Hepatocyte (in vitro differentiated cells): ENCODE measurements around the gene PNKP. TPM values are rescaled to one million over a fixed set of nuclear protein-coding genes. Genes with fewer than 3 reads are reported as not detected.

Experiments
- DNase-seq: peaks from one replicate; pipeline ENCODE4 v3.0.0-alpha.2; 2016; ENCODE audit warnings: low spot score
- H2AFZ ChIP-seq: fragments of 200-600 bp; sonication (generic); 2 replicates; pipeline ENCODE4 v1.6.0; 2016; ENCODE audit warnings: antibody characterized with exemption, mild to moderate bottlenecking
- H3K27ac ChIP-seq: fragments of 200-600 bp; sonication (generic); 2 replicates; pipeline ENCODE4 v1.5.1; 2016; ENCODE audit warnings: mild to moderate bottlenecking
- H3K27me3 ChIP-seq: fragments of 200-600 bp; sonication (generic); 2 replicates; pipeline ENCODE4 v1.6.1; 2016
- H3K36me3 ChIP-seq: fragments of 200-600 bp; sonication (generic); replicated peaks from 2 replicates; pipeline ENCODE4 v1.5.1; 2016; ENCODE audit warnings: low read depth; ENCODE audit not compliant: insufficient read depth
- H3K4me1 ChIP-seq: fragments of 200-600 bp; sonication (generic); 2 replicates; pipeline ENCODE4 v1.5.1; 2016; ENCODE audit warnings: mild to moderate bottlenecking, moderate library complexity; ENCODE audit not compliant: insufficient read depth
- H3K4me2 ChIP-seq: fragments of 200-600 bp; sonication (generic); 2 replicates; pipeline ENCODE4 v1.6.0; 2016
- H3K4me3 ChIP-seq: fragments of 200-600 bp; sonication (generic); 2 replicates; pipeline ENCODE4 v1.5.1; 2016; ENCODE audit warnings: mild to moderate bottlenecking
- H3K79me2 ChIP-seq: fragments of 200-600 bp; sonication (generic); 2 replicates; pipeline ENCODE4 v1.6.0; 2017; ENCODE audit warnings: mild to moderate bottlenecking
- H3K9me2 ChIP-seq: fragments of 200-600 bp; sonication (generic); replicated peaks from 2 replicates; pipeline ENCODE4 v1.6.0; 2017; ENCODE audit warnings: mild to moderate bottlenecking; ENCODE audit not compliant: insufficient read depth
- H3K9me3 ChIP-seq: fragments of 200-600 bp; sonication (generic); 2 replicates; pipeline ENCODE4 v1.5.1; 2016; ENCODE audit warnings: low read depth, mild to moderate bottlenecking
- H4K20me1 ChIP-seq: fragments of 200-600 bp; sonication (generic); 2 replicates; pipeline ENCODE4 v1.6.0; 2016; ENCODE audit warnings: mild to moderate bottlenecking; ENCODE audit not compliant: insufficient read depth, poor library complexity, severe bottlenecking
- CTCF ChIP-seq: fragments of 200-600 bp; sonication (generic); IDR thresholded peaks from 2 replicates; pipeline ENCODE4 v1.5.1; 2016; ENCODE audit warnings: antibody characterized with exemption, mild to moderate bottlenecking; ENCODE audit not compliant: poor library complexity
- EZH2 ChIP-seq: fragments of 200-600 bp; sonication (generic); IDR thresholded peaks from 2 replicates; pipeline ENCODE4 v1.6.1; 2016; ENCODE audit warnings: antibody characterized with exemption, mild to moderate bottlenecking, borderline replicate concordance
- EZH2phosphoT487 ChIP-seq: fragments of 200-600 bp; sonication (generic); IDR thresholded peaks from one replicate; pipeline ENCODE4 v1.6.1; 2018; ENCODE audit warnings: antibody characterized with exemption, mild to moderate bottlenecking, low read depth, moderate library complexity; ENCODE audit not compliant: unreplicated experiment, severe bottlenecking
- WGBS: methylation state at CpG from one replicate; pipeline ENCODE4 v1.1.6; 2016; ENCODE audit warnings: low lambda C conversion rate; ENCODE audit errors: missing lambda C conversion rate; 5-methylcytosine and 5-hydroxymethylcytosine counted together
- polyA plus RNA-seq: library from polyadenylated mRNA; unstranded; fragments of >200 nt; fragmentation: Nextera tagmentation; extraction: Ambion mirVana; gene quantifications from 2 replicates; pipeline ENCODE4 v1.2.1, GENCODE V29; 2016
- total RNA-seq: library from RNA; depleted of rRNA; stranded (reverse); fragments of >200 nt; gene quantifications from 2 replicates; pipeline ENCODE4 v1.2.3, GENCODE V29; 2014

The PNKP gene
- total and polyA plus RNA-seq, 2 experiments from 2014 or later, result 27.0 to 68.6 TPM

DNA sequence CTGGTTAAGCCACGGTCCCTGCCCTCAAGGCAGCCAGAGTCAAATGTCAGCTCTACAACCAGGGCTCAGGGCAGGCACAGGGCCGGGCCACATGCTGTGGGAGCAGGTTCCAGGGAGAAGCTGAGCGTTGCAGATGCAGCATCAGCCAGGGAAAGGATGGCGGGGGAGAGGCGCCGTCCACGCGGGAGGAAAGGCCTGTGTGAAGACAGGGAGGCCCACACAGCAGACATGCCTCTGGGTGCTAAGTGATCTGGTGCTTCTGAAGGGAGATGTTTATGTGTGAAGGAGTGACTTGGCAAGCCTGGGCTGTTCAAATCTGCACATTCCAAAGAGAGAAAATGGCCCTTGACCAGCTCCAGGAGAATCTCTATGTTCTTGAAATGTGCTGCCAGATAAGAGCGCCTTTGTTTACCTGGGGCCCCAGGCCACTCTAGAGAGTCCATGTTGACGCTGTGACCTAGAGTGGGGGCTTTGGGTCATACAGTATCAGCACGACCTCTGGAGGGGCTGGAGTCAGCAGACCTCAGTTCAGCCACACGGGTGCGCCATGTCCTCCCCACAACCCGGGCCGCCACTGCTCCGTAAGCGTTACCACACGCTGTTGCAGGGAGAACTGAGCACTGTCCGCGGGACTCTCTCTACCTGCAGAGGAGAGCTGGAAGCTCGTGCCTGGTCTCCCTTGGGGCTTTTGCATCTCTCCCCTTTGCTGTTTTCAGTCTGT is 45.7 kb upstream of the PNKP start:
- H3K9me2 ChIP-seq, result no peaks in the 10 kb centered on the region
- H2AFZ ChIP-seq, result no peak overlapping the region
- DNase-seq, result peak; percentile 59
- no peaks in the 10 kb centered on the region for H4K20me1 ChIP-seq
- TF ChIP-seq CTCF (peak; percentile 29), EZH2phosphoT487 (no peak)
- no peak overlapping the region for H3K4me3 ChIP-seq
- H3K27ac ChIP-seq, result peak overlapping the region; percentile 80
- peaks cover 10% of the 10 kb centered on the region for H3K4me1 ChIP-seq
- H3K79me2 ChIP-seq, result peaks cover 23% of the 10 kb centered on the region
- no peaks in the 10 kb centered on the region for H3K36me3 ChIP-seq
- H3K9me3 ChIP-seq, result no peaks in the 10 kb centered on the region
- H3K4me2 ChIP-seq, result no peak overlapping the region
- WGBS, result 80% methylated on average over 21 of the region's 21 CpGs
- no peaks in the 10 kb centered on the region for H3K27me3 ChIP-seq

- WGBS, result 87% methylated on average over 9 of the region's 9 CpGs
- H3K79me2 ChIP-seq, result peaks cover 9% of the 10 kb centered on the region
- no peaks in the 10 kb centered on the region for H3K9me3 ChIP-seq
- H3K27me3 ChIP-seq, result no peaks in the 10 kb centered on the region
- H3K4me3 ChIP-seq, result no peak overlapping the region
- H3K4me1 ChIP-seq, result peaks cover 10% of the 10 kb centered on the region
- no peak overlapping the region for H2AFZ ChIP-seq
- no peak overlapping the region for H3K27ac ChIP-seq
- H3K4me2 ChIP-seq, result no peak overlapping the region
- no peak for TF ChIP-seq CTCF
- no peak for TF ChIP-seq EZH2phosphoT487
- no peak for TF ChIP-seq EZH2
- no peaks in the 10 kb centered on the region for H3K9me2 ChIP-seq
- no peak for DNase-seq
- no peaks in the 10 kb centered on the region for H4K20me1 ChIP-seq
- H3K36me3 ChIP-seq, result no peaks in the 10 kb centered on the region
These were observed 44.2 kb upstream of the PNKP start for GRCh38 chr19:49911381-49912145.

DNA sequence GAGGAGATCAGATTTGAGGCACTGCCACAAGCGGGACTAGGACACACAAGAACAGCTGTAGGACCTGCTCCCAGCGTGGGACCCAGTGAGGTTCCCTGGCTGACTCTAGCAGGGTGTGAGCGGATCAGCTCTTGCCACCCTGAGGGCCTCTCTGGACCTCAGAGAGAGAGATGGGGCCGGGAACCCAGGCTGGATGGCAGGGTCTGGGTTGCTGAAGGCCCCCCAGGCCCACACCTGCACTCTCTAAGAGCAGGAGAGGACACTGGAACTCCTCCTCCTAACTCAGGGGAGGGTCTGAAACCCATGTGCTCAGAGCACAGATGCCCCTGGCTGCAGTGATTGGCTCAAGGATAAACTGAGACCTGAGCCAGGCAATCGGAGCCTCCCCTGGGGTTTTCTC is 42.8 kb upstream of the PNKP start:
- Histone ChIP-seq H3K27ac (no peak overlapping the region), H2AFZ (no peak overlapping the region), H3K9me2 (no peaks in the 10 kb centered on the region), H3K27me3 (no peaks in the 10 kb centered on the region), H3K4me3 (no peak overlapping the region), H4K20me1 (no peaks in the 10 kb centered on the region), H3K4me1 (peaks cover 10% of the 10 kb centered on the region), H3K9me3 (no peaks in the 10 kb centered on the region), H3K79me2 (no peaks in the 10 kb centered on the region), H3K4me2 (no peak overlapping the region), H3K36me3 (no peaks in the 10 kb centered on the region)
- TF ChIP-seq EZH2 (no peak), CTCF (no peak), EZH2phosphoT487 (no peak)
- 93% methylated on average over 5 of the region's 5 CpGs for WGBS
- DNase-seq, result no peak
